IPS DF 6.9 (cell line): Measurements from ENCODE around the gene ZNF212.

Experiments used
- DNase-seq: peaks from one replicate; pipeline ENCODE4 v3.0.0-alpha.2; 2013; ENCODE audit warnings: low read depth, low spot score
- H3K27ac ChIP-seq: one replicate; pipeline ENCODE4 v1.5.1; 2013; ENCODE audit warnings: low read length, control low read depth
- H3K27me3 ChIP-seq: 2 replicates; pipeline ENCODE4 v1.6.1; 2013; ENCODE audit warnings: mild to moderate bottlenecking, low read length; ENCODE audit not compliant: control insufficient read depth, insufficient read depth
- H3K36me3 ChIP-seq: 2 replicates; pipeline ENCODE4 v1.6.1; 2013; ENCODE audit warnings: low read length; ENCODE audit not compliant: control insufficient read depth, insufficient read depth
- H3K4me1 ChIP-seq: 2 replicates; pipeline ENCODE4 v1.6.1; 2013; ENCODE audit warnings: low read length; ENCODE audit not compliant: control insufficient read depth, insufficient read depth
- H3K4me3 ChIP-seq: 2 replicates; pipeline ENCODE4 v1.5.1; 2013; ENCODE audit warnings: mild to moderate bottlenecking, low read length
- H3K9me3 ChIP-seq: 2 replicates; pipeline ENCODE4 v1.6.1; 2013; ENCODE audit warnings: low read length, inconsistent platforms; ENCODE audit not compliant: control insufficient read depth, insufficient read depth
- WGBS: extraction: QIAGEN DNeasy Blood & Tissue Kit; methylation state at CpG from one replicate; pipeline ENCODE4 v1.1.7; 2013; ENCODE audit warnings: mixed read lengths, missing lambda C conversion rate; ENCODE audit not compliant: insufficient read length, insufficient coverage; 5-methylcytosine and 5-hydroxymethylcytosine counted together

ZNF212 gene

DNA sequence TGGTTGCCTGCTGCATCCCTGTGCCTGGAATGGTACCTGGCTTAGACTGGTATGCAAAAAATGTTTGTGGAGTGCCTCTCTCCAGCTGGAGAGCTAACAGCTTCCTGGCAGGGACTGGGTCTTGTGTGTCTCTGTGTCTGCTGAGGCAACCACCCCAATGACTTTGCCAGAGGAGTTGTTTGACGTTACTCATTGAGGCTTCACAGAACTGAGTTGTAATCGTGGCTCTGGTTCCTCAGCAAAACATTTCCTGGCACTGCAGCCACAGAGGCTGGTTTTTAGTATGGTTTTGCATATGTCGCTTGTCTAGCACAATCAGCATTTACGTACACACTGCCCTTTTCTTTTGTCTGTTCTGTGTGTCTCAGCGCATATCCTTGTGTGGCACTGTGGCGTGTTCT, 36.6 kb upstream of the ZNF212 start:
- Histone ChIP-seq H3K36me3 (peaks cover 32% of the 10 kb centered on the region; the same call in 1 of the 2 replicates), H3K27ac (no peak overlapping the region), H3K4me3 (no peak overlapping the region), H3K27me3 (no peaks in the 10 kb centered on the region), H3K4me1 (peaks cover 3% of the 10 kb centered on the region; the same call in 1 of the 2 replicates), H3K9me3 (no peaks in the 10 kb centered on the region)
- no peak for DNase-seq
- no CpG with 5 or more reads among the region's 6 CpGs for WGBS

DNA sequence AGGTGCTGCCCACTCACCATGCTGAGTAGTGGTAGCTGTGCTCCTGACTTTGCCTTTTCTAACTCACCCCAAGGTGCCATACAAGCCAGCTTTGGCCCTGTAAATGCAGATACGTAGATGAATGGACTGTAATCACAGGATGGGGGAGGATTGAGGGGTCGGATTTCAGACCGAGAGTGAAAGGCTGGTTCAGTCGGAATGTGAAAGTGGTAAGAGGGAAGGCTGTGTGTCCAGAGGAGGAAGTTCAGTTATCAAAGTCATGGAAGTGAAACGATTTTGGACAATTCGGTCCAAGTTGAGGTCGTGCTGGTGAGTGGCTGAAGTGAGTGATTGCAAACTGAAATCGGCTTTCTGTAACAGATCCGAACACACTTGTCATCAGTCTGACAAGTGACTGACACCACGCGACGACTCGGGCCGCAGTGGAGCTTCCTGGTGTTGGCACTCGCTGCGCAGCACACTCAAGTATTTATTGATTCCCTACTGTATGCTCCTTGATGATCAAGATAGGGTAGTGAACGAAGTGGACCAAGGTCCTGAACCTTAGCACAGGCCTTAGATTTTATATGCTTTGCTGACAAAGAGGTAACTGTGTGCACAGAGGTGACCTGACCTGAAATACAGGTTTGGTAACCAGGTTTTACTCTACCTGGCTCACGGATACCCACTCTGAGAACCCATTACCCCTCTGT, 33.6 kb upstream of the ZNF212 start:
- WGBS = no CpG with 5 or more reads among the region's 18 CpGs
- Histone ChIP-seq H3K4me1 (peaks cover 3% of the 10 kb centered on the region; the same call in 1 of the 2 replicates), H3K27ac (no peak overlapping the region), H3K4me3 (no peak overlapping the region), H3K27me3 (no peaks in the 10 kb centered on the region), H3K9me3 (no peaks in the 10 kb centered on the region), H3K36me3 (peaks cover 37% of the 10 kb centered on the region)
- DNase-seq = no peak

GRCh38 chr7:149207324-149208035, 32.0 kb upstream of the ZNF212 start:
- peaks cover 38% of the 10 kb centered on the region for H3K36me3 ChIP-seq
- no peaks in the 10 kb centered on the region for H3K9me3 ChIP-seq
- WGBS = no CpG with 5 or more reads among the region's 35 CpGs

GRCh38 chr7:149209518-149210269, 29.8 kb upstream of the ZNF212 start:
- peak; percentile 64 for DNase-seq
- WGBS = no CpG with 5 or more reads among the region's 7 CpGs

More at GRCh38 chr7:149207324-149208035, 32.0 kb upstream of the ZNF212 start:
- DNase-seq = no peak
- Histone ChIP-seq H3K4me3 (no peak overlapping the region), H3K27ac (no peak overlapping the region), H3K4me1 (peaks cover 3% of the 10 kb centered on the region; the same call in 1 of the 2 replicates), H3K27me3 (no peaks in the 10 kb centered on the region)

DNA sequence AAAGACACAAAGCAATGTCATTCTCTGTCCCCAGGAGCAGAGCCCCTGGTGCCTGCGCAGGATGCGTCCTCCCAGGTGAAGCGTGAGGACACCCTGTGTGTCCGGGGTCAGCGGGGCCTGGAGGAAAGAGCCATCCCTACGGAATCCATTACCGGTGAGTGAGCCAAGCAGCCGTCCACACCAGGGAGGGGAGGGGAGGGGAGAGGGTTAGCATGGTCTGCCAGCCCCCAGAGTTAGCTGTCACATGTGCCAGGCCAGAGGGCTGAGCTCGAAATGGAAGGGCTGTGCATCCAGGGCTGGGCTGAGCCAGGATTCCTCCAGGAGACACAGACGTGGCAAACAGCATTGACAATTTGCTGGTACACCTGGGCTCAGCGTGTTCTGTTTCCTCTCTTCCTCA, 28.9 kb upstream of the ZNF212 start:
- Histone ChIP-seq H3K4me3 (no peak overlapping the region), H3K9me3 (no peaks in the 10 kb centered on the region), H3K27ac (no peak overlapping the region), H3K36me3 (peaks cover 43% of the 10 kb centered on the region), H3K27me3 (no peaks in the 10 kb centered on the region), H3K4me1 (peaks cover 2% of the 10 kb centered on the region; the same call in 1 of the 2 replicates)
- DNase-seq = no peak
- no CpG with 5 or more reads among the region's 11 CpGs for WGBS

More at GRCh38 chr7:149209518-149210269, 29.8 kb upstream of the ZNF212 start:
- no peak overlapping the region for H3K27ac ChIP-seq
- H3K4me1 ChIP-seq = peaks cover 3% of the 10 kb centered on the region; the same call in 1 of the 2 replicates
- peaks cover 43% of the 10 kb centered on the region for H3K36me3 ChIP-seq
- H3K9me3 ChIP-seq = no peaks in the 10 kb centered on the region
- no peak overlapping the region for H3K4me3 ChIP-seq
- H3K27me3 ChIP-seq = no peaks in the 10 kb centered on the region

GRCh38 chr7:149214020-149214720, 25.3 kb upstream of the ZNF212 start:
- no peaks in the 10 kb centered on the region for H3K9me3 ChIP-seq
- no peak for DNase-seq
- no peaks in the 10 kb centered on the region for H3K4me1 ChIP-seq
- H3K4me3 ChIP-seq = no peak overlapping the region
- no peaks in the 10 kb centered on the region for H3K27me3 ChIP-seq
- no peak overlapping the region for H3K27ac ChIP-seq
- H3K36me3 ChIP-seq = peaks cover 39% of the 10 kb centered on the region
- no CpG with 5 or more reads among the region's 7 CpGs for WGBS

DNA sequence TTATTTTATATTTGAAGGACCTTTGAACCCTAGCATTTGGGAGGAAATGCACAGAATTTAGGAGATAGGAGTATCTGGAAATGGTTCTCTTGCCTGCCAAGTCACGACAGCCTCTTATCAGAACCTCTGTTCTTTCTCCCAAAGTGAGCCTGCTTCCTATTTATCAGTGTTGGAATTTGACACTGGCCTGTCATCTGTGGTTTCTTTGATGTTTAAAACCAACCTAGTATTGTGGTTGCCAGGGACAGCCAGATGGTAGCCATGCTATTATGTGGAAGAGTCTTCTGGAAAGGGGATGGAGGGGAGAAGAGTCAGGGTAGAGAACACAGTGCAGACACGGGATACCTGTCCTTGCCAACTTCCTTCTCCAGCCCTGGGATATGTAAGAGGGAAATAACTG, 23.0 kb upstream of the ZNF212 start:
- DNase-seq = no peak
- no peak overlapping the region for H3K27ac ChIP-seq
- WGBS = no CpG with 5 or more reads among the region's 2 CpGs
- no peaks in the 10 kb centered on the region for H3K9me3 ChIP-seq
- H3K4me3 ChIP-seq = no peak overlapping the region
- peaks cover 30% of the 10 kb centered on the region; the same call in 1 of the 2 replicates for H3K36me3 ChIP-seq
- H3K4me1 ChIP-seq = no peaks in the 10 kb centered on the region
- H3K27me3 ChIP-seq = no peaks in the 10 kb centered on the region

DNA sequence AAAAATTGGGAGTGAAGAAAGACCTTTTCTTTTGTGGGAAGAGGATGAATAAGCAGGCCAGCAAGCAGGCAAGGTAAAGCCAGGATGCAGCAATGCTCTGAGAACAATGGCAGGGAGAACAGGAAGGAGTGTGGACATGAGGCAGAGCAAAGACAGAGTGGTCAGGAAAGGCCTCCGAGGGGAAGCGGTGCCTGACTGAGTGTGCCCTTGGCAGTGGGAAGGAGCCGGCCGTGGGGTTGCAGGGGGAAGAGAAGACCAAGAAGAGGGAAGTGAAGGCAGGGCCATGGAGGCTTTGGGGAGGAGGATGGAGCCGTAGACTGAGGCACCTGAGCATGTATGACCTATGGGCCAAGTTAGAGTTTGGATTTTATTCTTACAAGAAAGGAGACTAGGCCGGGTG, 21.9 kb upstream of the ZNF212 start:
- H3K4me1 ChIP-seq = no peaks in the 10 kb centered on the region

DNA sequence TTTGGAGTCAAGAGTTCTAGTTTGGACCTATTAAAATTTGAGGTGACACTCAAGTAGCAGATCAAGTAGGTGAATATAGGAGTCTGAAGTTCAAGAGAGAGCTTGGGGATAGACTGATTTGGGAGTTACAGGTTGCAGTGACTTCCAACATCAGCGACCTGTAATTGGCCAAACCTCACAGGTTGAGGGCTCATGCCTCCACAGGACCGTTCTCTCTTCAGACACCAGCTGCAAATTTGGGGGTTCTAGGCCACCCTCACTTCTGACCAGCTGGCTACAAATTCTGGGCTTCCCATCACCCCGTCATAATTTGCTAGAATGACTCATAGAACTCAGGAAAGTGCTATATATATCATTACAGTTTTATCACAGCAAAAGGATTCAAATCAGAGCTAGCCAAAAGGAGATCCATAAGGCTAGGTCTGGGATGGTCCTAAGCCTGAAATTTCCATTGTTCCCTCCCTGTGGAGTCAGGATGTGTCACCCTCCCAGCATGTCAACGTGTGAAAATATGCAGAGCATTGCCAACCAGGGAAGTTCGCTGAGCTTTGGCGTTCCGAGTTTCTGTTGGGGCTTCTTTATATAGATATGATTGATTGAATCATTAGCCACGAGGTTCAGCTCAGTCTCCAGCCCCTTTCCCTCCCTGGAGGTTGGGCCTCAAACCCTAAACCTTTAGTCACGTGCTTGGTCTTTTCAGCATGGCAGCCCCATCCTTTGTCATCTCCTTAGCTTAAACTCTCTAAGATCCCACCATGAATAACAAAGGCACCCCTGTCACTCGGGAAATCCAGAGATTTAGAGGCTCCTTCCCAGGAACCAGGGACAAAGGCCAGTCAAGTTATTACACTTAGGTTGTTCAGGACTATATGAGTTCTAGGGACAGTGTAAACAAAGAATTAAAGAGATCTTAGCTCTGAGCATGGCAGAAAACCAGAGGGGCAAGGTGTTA, 20.7 kb upstream of the ZNF212 start:
- H3K27ac ChIP-seq = no peak overlapping the region
- H3K9me3 ChIP-seq = no peaks in the 10 kb centered on the region
- no peak overlapping the region for H3K4me3 ChIP-seq
- no peaks in the 10 kb centered on the region for H3K27me3 ChIP-seq
- DNase-seq = no peak
- H3K4me1 ChIP-seq = no peaks in the 10 kb centered on the region
- peaks cover 21% of the 10 kb centered on the region; the same call in 1 of the 2 replicates for H3K36me3 ChIP-seq
- WGBS = no CpG with 5 or more reads among the region's 10 CpGs

More for the DNA sequence above, 21.9 kb upstream of the ZNF212 start:
- Histone ChIP-seq H3K27ac (no peak overlapping the region), H3K36me3 (peaks cover 27% of the 10 kb centered on the region; the same call in 1 of the 2 replicates), H3K27me3 (no peaks in the 10 kb centered on the region), H3K9me3 (no peaks in the 10 kb centered on the region), H3K4me3 (no peak overlapping the region)
- WGBS = no CpG with 5 or more reads among the region's 6 CpGs
- DNase-seq = no peak
